GM08714 (cell line): ENCODE results near the gene FNDC3A.
"Not testable (repeated sequence)": the region's sequence is repeated elsewhere in the genome, so short reads cannot be mapped to it uniquely, and the experiment has no call there.

ENCODE experiments used
- H3K4me3 ChIP-seq: fragments of 200-500 bp; sonication (Bioruptor generic); 2 replicates; pipeline ENCODE4 v1.5.1; 2014; ENCODE audit warnings: mild to moderate bottlenecking, low read length, inconsistent platforms
- ZNF274 ChIP-seq: IDR thresholded peaks from 2 replicates; pipeline ENCODE4 v1.6.1; 2012; ENCODE audit warnings: mild to moderate bottlenecking, low read depth, low read length

The FNDC3A gene

DNA sequence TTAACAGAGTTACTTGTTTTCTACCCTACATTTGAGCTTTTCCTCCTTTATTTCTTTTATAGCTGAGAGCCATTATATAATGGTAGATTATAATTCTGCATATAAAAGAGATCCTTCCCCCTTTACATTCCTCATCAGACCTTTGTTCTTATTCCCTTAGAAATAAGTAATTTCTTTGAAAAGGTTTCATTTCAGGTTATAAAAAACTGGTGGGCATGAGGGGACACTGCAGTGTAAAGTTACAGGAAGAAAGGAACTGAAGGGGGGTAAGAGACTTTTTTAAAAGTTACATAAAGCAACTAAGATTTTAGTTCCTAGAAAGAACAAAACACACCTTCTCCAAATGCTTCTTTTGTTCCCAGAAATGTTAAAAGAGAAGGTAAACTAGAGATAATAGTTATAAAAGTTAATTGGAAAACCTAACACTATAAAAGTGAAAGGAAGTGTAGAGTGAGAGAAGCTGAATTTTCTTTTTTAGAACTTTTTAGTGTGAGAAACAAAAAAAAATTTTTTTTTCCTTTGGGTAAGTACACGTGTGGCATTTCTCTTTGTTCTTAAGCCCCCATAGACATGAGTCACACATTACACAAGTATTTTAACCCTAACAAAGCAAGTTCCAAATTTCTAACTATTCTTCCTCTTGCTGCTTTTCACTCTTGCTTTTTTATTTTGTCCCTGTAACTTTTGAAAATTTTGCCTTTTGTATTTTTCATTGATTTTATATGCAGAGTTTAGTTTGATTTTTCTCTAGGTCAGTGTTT lies 138.0 kb downstream of the FNDC3A start:
- no peak for TF ChIP-seq ZNF274

DNA sequence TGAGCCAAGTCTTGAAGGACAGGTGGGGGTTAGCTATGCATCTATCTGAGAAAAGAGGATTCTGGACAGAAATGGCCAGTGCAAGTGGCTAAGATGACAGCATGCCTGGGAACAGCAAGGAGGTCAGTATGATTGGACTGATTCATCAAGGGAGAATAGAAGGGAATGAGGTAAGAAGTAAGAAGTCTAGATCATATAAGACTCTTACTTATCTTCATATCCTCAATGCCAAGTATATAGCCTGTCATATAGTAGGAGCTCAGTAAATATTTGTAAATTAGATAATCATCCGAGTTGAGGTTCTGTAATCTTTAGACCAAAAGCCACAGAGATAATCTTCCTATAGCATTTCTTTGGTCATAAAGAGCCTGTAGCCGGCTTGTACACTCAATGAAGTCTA lies 141.2 kb downstream of the FNDC3A start:
- no peak overlapping the region for H3K4me3 ChIP-seq
- TF ChIP-seq ZNF274, result no peak

More for the DNA sequence above, 138.0 kb downstream of the FNDC3A start:
- no peak overlapping the region for H3K4me3 ChIP-seq

DNA sequence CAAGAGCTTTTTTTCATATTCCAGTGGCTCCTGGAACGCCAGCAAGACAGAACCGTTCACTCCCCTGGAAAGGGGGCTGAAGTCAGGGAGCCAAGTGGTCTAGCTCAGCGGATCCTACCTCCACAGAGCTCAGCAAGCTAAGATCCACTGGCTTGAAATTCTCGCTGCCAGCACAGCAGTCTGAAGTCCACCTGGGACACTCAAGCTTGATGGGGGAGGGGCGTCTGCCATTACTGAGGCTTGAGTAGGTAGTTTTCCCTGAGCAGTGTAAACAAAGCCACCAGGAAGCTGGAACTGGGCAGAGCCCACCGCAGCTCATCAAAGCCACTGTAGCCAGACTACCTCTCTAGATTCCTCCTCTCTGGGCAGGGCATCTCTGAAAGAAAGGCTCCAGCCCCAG lies 142.7 kb downstream of the FNDC3A start:
- not testable (repeated sequence) for H3K4me3 ChIP-seq

DNA sequence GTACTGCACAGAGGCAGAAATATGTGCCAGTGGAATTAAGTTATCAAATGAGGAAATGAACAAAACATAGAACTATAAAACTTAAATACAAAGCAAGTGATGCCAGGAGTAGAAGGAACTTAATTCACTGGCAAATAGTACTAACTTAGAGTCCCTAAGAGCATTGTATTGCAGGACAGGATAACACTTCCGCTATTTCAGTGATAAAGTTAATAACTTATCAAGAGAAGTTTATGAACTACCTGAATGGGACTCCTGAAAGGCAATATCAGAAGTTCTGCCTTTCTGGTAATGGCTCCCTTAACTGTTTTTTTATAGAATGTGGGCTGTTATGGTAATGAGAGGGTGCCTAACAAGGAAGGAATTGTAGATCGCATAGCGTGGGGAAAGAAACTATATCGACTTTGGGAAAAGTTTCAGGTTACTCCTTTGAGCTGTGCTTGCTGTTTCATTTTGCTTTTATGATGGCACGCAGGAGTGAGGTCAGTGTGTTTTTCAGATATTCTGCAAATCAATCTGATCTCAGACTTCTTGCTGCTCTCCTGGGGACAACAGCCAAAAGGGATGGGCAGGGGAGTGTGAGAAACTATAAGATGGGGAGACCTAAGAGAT lies 149.1 kb downstream of the FNDC3A start:
- no peak for TF ChIP-seq ZNF274
- no peak overlapping the region for H3K4me3 ChIP-seq

DNA sequence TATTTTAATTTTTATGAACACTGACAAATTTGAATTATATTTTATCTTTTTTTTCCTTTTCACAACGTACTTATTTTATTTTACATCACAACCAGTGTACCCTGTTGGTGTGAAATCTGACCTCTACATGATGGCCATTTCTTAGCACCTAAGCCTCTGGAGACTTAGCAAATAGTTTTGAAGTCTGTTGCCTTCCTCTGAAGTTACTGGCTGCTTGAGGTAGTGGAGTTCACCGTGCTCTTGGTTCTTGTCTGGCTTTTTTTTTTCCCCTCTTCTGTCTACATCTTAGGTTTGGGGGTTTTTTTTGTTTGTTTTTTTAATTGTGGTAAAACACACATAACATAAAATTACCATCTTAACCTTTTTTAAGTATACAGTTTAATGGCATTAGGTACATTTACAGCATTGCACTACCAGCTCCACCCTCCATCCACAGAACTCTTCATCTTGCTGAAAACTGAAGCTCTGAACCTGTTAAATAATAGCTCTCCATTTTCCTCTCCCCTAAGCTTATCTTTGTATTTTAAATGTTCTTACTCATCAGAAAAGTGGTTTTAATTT lies 150.3 kb downstream of the FNDC3A start:
- TF ChIP-seq ZNF274, result no peak
- H3K4me3 ChIP-seq, result no peak overlapping the region

DNA sequence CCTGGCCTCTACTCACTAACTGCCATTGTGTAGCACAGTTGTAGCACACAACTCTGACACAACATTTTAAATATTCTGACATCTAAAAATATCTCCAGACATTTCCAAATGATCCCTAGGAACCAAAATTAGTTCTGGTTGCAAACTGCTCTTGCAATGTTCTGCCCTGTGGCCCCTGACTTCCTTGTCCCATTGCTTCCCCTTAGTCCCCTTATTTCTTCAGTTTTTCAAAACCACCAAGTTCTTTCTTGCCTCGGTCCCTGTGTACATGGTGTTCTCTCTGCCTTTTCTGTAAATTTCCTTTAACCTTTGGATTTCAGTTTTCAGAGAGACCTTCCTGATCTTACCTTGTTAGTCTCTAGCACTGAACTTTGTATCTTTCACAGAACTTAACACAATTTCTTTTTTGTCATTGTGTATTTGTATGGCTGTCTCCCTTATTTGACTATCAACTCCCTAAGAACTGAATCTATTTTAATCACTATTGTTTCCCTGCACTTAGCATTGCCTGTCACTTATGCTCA lies 156.8 kb downstream of the FNDC3A start:
- no peak for TF ChIP-seq ZNF274
- no peak overlapping the region for H3K4me3 ChIP-seq

DNA sequence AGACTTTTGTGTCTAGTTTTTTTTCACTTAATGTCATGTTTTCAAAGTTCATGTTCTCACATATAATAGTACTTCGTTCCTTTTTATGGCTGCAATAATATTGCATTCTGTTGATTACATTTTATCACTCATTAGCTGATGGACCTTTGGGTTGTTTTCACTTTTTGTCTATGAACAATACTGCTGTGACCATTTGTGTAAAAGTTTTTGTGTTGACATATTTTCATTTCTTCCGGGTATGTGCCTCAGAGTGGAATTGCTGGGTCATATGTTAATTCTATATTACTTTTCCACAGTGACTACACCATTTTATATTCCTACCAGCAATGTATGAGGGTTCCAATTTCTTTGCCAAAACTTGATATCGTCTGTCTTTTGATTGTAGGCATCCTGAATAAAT lies 158.6 kb downstream of the FNDC3A start:
- TF ChIP-seq ZNF274, result no peak
- no peak overlapping the region for H3K4me3 ChIP-seq

DNA sequence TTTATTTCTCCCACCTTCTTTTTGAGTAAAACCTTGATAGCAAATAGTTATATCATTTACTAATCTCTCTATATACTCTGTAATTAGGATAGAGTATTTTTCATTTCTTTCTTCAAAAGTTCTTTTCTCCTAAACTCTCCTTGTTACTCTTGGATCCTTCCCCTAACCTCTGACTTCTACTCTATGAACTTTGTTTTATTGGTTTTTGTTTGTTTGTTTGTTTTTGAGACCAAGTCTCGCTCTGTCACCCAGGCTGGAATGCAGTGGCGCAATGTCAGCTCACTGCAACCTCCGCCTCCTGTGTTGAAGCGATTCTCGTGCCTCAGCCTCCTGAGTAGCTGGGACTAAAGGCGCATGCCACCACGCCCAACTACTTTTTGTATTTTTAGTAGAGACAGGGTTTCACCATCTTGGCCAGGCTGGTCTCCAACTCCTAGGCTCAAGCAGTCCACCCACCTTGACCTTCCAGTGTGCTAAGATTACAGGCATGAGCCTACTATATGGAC lies 161.5 kb downstream of the FNDC3A start:
- H3K4me3 ChIP-seq, result not testable (repeated sequence)

DNA sequence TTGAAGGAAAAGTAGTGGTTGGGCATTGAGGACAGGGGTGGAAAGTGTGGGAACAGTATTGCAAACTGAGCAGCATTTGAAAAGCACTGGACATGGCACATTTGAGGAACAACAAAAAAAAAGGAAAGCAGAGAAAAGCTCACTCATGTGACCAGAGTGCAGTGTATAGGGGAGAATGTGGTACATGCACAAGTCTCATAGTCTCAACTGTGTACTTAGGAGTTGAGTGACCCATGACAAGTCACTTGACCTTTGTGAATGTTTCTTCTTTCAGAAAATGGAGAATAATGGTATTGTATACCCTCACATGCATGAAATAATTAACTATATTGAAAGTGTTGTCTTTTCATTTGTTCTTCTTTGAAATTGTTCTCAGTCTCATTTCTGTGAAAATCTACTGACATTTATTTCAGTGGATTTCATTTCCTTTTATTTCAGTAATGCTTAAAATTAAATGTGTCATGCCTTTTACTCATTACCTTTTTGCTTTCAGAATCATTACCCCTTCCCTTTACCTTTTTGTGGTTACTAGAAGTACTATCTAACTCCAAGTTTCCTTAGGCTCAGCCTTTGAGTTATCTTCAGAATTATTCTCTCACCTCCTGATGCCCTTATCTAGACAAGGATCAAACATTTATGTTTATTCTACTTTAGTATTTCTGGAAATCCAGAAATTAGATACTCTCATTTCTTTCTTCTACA lies 165.3 kb downstream of the FNDC3A start:
- TF ChIP-seq ZNF274, result no peak
- no peak overlapping the region for H3K4me3 ChIP-seq

DNA sequence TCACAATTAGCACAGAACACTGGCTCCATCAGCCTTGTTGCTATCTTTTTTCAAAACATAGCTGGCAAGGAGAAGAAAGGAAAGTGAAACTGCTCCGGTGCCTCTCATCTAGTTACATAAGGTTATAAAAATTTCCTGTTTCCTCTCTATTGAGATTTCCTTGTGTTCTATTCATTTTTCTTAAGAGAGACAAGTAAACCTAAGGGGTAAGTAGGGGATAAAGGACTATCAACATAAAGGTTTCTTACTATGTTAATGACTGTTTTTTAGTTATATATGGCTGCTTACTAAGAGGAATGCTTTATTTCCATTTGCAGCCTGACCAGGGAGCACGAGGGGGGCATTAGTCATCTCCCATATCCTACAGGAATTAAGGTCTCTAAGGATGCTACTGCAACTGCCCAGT lies 171.2 kb downstream of the FNDC3A start:
- no peak overlapping the region for H3K4me3 ChIP-seq
- no peak for TF ChIP-seq ZNF274

DNA sequence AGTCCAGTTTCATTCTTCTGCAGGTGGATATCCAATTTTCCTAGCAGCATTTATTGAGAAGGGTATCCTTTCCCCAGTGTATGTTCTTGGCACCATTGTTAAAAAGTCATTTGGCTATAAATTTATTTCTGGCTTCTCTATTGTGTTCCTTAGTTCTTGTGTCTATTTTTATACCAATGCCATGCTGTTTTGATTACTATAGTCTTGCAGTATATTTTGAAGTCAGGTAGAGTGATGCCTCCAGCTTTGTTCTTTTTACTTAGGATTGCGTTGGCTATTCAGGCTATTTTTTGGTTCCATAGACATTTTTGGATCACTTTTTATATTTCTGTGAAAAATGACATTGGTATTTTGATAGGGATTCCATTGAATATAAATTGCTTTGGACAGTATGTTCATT lies 172.7 kb downstream of the FNDC3A start:
- no peak for TF ChIP-seq ZNF274
- H3K4me3 ChIP-seq, result no peak overlapping the region

DNA sequence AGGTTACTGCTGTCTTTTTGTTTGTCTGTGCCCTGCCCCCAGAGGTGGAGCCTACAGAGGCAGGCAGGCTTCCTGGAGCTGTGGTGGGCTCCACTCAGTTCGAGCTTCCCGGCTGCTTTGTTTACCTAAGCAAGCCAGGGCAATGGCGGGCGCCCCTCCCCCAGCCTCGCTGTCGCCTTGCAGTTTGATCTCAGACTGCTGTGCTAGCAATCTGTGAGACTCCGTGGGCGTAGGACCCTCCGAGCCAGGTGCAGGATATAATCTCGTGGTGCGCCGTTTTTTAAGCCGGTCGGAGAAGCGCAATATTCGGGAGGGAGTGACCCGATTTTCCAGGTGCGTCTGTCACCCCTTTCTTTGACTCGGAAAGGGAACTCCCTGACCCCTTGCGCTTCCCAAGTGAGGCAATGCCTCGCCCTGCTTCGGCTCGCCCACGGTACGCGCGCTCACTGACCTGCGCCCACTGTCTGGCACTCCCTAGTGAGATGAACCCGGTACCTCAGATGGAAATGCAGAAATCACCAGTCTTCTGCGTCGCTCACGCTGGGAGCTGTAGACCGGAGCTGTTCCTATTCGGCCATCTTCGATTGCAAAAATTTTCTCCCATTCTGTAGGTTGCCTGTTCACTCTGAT lies 182.4 kb downstream of the FNDC3A start:
- not testable (repeated sequence) for H3K4me3 ChIP-seq

DNA sequence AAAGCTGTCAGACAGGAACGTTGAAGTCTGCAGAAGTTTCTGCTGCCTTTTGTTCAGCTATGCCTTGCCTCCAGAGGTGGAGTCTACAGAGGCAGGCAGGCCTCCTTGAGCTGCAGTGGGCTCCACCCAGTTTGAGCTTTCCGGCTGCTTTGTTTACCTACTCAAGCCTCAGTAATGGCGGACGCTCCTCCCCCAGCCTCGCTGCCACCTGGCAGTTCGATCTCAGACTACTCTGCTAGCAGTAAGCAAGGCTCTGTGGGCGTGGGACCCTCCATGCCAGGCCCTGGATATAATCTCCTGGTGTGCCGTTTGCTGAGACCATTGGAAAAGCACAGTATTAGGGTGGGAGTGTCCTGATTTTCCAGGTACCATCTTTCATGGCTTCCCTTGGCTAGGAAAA lies 187.4 kb downstream of the FNDC3A start:
- not testable (repeated sequence) for H3K4me3 ChIP-seq

DNA sequence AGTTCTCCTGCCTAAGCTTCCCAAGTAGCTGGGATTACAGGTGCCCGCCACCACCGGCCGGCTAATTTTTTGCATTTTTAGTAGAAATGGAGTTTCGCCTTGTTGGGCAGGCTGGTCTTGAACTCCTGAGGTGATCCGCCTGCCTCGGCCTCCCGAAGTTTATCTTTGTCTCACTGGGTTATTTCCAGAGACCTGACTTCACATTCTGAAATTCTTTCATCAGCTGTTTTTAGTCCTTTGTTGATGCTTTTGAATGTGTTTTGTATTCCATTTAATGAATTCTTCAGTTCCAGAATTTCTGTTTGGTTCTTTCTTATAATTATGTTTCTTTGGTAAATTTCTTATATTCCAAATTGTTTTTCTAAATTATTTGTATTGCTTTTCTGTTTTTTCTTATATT lies 189.0 kb downstream of the FNDC3A start:
- no peak for TF ChIP-seq ZNF274
- H3K4me3 ChIP-seq, result no peak overlapping the region
